Prostate gland (tissue), 2 donors: ENCODE data around the gene CIAPIN1. TPM values are rescaled to one million over a fixed set of nuclear protein-coding genes. Genes with fewer than 3 reads are reported as not detected.

Source experiments
- DNase-seq: peaks from one replicate; pipeline ENCODE4 v3.0.0-alpha.2; 2019; ENCODE audit warnings: low spot score
- H3K27ac ChIP-seq, 2 donors: fragments of 200-600 bp; sonication (generic); 2 replicates each; pipeline ENCODE4 v1.5.1; 2017 to 2019
- H3K27me3 ChIP-seq: fragments of 200-600 bp; sonication (generic); replicated peaks from 2 replicates; pipeline ENCODE4 v1.5.1; 2019; ENCODE audit not compliant: insufficient read depth
- H3K36me3 ChIP-seq, 2 donors: fragments of 200-600 bp; sonication (generic); 1 replicate in 1 of 2; 2 replicates in 1 of 2; pipeline versions ENCODE4 v1.5.1 to v1.8.1; 2017 to 2019
- H3K4me1 ChIP-seq: fragments of 200-600 bp; sonication (generic); replicated peaks from 2 replicates; pipeline ENCODE4 v1.5.1; 2019
- H3K4me3 ChIP-seq, 2 donors: fragments of 200-600 bp; sonication (generic); 2 replicates each; pipeline ENCODE4 v1.5.1; 2017 to 2019
- H3K9me3 ChIP-seq: fragments of 200-600 bp; sonication (generic); 2 replicates; pipeline ENCODE4 v1.5.1; 2017
- POLR2A ChIP-seq: fragments of 450-650 bp; IDR thresholded peaks from one replicate; pipeline ENCODE4 v1.6.1; 2016; ENCODE audit warnings: antibody characterized with exemption, mild to moderate bottlenecking
- POLR2AphosphoS5 ChIP-seq: sonication (generic); formaldehyde crosslinking; IDR thresholded peaks from one replicate; pipeline ENCODE4 v1.6.1; 2017; ENCODE audit warnings: antibody characterized with exemption
- WGBS: methylation state at CpG from one replicate; pipeline ENCODE4 v1.1.5; 2018; 5-methylcytosine and 5-hydroxymethylcytosine counted together
- intact Hi-C: fragments of 100-400 bp; cut with DNase I; formaldehyde crosslinking; loops from one replicate; pipeline ENCODE4 v1.14.2; 2022
- total RNA-seq, 2 donors: library from RNA; depleted of rRNA; stranded (reverse); fragments of >200 nt; gene quantifications; one replicate each; pipeline ENCODE4 v1.1.0, GENCODE V29; 2016
- TF ChIP-seq, protein P1 (sequence below), 4 experiments: fragments of 200-600 bp in 2 of 4; fragments of 450-650 bp in 2 of 4; sonication (generic) in 2 of 4; IDR thresholded peaks; 1 replicate in 3 of 4; 2 replicates in 1 of 4; pipeline ENCODE4 v1.5.1; 2016 to 2019; ENCODE audit warnings: antibody characterized with exemption in 4 of 4, mild to moderate bottlenecking in 2 of 4, moderate library complexity in 2 of 4

Gene CIAPIN1
- total RNA-seq, 2 donors from 2014 or later, result 20.1 to 40.3 TPM

DNA sequence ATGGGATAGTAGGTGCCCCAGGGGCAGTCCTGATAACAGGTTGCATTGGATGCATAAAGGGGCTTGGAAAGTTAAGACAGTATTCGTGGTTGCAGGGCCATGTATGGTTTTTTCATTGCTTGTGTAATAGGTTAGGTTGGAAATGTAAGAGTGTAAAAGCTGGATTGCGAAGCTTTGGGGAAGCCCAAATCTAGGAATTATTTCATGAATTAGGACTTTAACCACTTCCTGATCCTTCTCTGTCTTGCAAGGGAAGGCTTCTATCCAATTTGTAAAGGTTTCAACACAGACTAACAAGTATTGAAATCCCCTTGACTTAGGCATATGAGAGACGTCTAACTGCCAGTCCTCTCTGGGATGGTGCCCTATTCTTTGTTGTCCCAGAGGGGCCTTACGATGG, 50.4 kb downstream of the CIAPIN1 start:
- DNase-seq, result no peak
- H3K36me3 ChIP-seq, result no peaks in the 10 kb centered on the region
- TF ChIP-seq POLR2AphosphoS5, result no peak
- TF ChIP-seq, protein P1, sequence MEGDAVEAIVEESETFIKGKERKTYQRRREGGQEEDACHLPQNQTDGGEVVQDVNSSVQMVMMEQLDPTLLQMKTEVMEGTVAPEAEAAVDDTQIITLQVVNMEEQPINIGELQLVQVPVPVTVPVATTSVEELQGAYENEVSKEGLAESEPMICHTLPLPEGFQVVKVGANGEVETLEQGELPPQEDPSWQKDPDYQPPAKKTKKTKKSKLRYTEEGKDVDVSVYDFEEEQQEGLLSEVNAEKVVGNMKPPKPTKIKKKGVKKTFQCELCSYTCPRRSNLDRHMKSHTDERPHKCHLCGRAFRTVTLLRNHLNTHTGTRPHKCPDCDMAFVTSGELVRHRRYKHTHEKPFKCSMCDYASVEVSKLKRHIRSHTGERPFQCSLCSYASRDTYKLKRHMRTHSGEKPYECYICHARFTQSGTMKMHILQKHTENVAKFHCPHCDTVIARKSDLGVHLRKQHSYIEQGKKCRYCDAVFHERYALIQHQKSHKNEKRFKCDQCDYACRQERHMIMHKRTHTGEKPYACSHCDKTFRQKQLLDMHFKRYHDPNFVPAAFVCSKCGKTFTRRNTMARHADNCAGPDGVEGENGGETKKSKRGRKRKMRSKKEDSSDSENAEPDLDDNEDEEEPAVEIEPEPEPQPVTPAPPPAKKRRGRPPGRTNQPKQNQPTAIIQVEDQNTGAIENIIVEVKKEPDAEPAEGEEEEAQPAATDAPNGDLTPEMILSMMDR (IDR thresholded peaks at IDR 0.05), result no peak
- no peak for TF ChIP-seq POLR2A
- H3K4me3 ChIP-seq, result no peak overlapping the region
- H3K4me1 ChIP-seq, result no peaks in the 10 kb centered on the region
- H3K27ac ChIP-seq, result no peak overlapping the region
- WGBS, result 86% methylated on average over 4 of the region's 4 CpGs
- H3K27me3 ChIP-seq, result no peaks in the 10 kb centered on the region
- intact Hi-C loops, result no loop called here
- no peaks in the 10 kb centered on the region for H3K9me3 ChIP-seq

DNA sequence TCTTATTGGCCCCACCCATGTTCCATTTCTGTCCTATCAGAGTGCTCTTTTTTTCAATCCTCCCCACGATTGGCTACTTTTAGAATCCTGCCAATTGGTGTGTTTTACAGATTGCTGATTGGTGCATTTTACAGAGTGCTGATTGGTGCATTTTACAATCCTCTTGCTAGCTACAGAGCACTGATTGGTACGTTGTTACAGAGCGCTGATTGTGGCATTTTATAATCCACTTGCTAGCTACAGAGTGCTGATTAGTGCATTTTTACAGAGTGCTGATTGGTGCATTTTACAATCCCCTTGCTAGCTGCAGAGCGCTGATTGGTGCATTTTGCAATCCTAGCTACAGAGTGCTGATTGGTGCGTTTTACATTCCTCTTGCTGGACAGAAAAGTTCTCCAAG, 52.2 kb downstream of the CIAPIN1 start:
- H3K4me3 ChIP-seq, result no peak overlapping the region
- intact Hi-C loops, result no loop called here

DNA sequence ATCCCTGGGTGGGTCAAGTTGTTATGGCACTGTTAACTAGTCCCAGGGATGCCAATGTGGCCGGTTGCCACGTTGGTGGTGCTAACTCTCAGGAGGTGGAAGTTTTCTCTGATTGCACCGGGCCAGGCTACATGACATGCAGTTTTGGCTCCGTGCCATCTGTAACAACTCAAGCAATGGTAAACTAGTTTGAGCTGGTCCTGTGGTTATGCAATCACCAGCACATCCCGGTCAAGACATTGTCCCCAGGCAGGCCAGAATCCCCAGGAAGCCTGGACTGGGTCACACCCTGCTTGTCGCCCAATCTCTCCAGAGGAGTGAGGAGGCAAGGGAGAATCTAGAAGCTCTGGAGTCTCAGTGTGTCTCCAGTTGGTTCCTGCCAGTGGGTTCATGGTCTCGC, 52.7 kb downstream of the CIAPIN1 start:
- Histone ChIP-seq H3K27me3 (no peaks in the 10 kb centered on the region), H3K27ac (no peak overlapping the region), H3K4me1 (no peaks in the 10 kb centered on the region), H3K9me3 (no peaks in the 10 kb centered on the region), H3K36me3 (no peaks in the 10 kb centered on the region), H3K4me3 (no peak overlapping the region)
- TF ChIP-seq POLR2AphosphoS5, result peak; percentile 55
- TF ChIP-seq, protein P1 (IDR thresholded peaks at IDR 0.05), result no peak
- intact Hi-C loops, result no loop called here
- 58% methylated on average over 7 of the region's 7 CpGs for WGBS
- DNase-seq, result peak; percentile 83

More for the DNA sequence above, 52.2 kb downstream of the CIAPIN1 start:
- Histone ChIP-seq H3K36me3 (no peaks in the 10 kb centered on the region), H3K27me3 (no peaks in the 10 kb centered on the region), H3K9me3 (no peaks in the 10 kb centered on the region), H3K27ac (no peak overlapping the region), H3K4me1 (no peaks in the 10 kb centered on the region)
- TF ChIP-seq, protein P1 (IDR thresholded peaks at IDR 0.05), result no peak
- TF ChIP-seq POLR2A (no peak), POLR2AphosphoS5 (no peak)
- WGBS, result 90% methylated on average over 5 of the region's 5 CpGs
- no peak for DNase-seq

DNA sequence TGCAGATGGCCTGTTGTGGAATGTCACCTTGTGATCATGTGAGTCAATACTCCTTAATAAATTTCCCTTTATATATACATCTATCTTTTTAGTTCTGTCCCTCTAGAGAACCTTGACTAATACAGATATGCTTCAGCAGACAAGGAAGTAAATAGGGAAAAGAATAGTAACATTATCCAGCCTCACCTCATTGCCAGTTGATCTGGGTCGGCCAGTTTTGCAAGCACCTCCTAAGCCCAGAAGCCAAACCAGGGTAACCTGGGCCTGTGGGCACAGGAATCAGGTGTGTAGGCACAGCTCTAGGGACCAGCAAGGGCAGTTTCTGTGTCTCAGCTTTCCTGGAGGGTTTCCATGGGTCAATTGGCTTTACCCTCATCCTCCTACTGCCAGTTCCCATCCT, 54.5 kb downstream of the CIAPIN1 start:
- WGBS, result 29% methylated on average over 1 of the region's 1 CpG
- H3K27ac ChIP-seq, result no peak overlapping the region
- peak; percentile 77 for DNase-seq

DNA sequence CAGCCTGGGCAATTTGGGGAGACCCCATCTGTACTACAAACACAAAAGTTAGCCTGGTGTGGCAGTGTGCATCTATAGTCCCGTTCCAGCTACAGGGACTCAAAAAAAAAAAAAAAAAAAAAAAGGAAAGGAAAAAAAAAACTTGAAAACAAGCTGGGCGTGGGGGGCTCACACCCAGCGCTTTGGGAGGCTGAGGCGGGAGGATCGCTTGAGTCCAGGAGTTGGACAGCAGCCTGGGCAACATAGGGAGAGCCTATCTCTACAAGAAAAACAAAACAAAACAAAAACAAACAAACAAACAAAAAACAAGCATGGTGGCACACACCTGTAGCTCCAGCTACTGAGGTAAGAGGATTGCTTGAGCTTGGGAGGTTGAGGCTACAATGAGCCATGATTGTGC, 55.5 kb downstream of the CIAPIN1 start:
- H3K27me3 ChIP-seq, result no peaks in the 10 kb centered on the region
- intact Hi-C loops, result no loop called here
- no peaks in the 10 kb centered on the region for H3K4me1 ChIP-seq
- 93% methylated on average over 5 of the region's 5 CpGs for WGBS
- H3K36me3 ChIP-seq, result no peaks in the 10 kb centered on the region
- TF ChIP-seq POLR2AphosphoS5 (no peak), POLR2A (no peak)
- TF ChIP-seq, protein P1 (IDR thresholded peaks at IDR 0.05), result no peak
- H3K27ac ChIP-seq, result no peak overlapping the region
- H3K4me3 ChIP-seq, result no peak overlapping the region
- no peak for DNase-seq
- no peaks in the 10 kb centered on the region for H3K9me3 ChIP-seq

More for the DNA sequence above, 54.5 kb downstream of the CIAPIN1 start:
- Histone ChIP-seq H3K4me3 (no peak overlapping the region), H3K4me1 (no peaks in the 10 kb centered on the region), H3K9me3 (no peaks in the 10 kb centered on the region), H3K27me3 (no peaks in the 10 kb centered on the region), H3K36me3 (no peaks in the 10 kb centered on the region)
- intact Hi-C loops, result no loop called here
- no peak for TF ChIP-seq POLR2A
- peak; percentile 76 for TF ChIP-seq POLR2AphosphoS5
